Stimulated activated CD4-positive, alpha-beta T cell treated with anti-CD3 and anti-CD28 coated beads, Interleukin-2, amount 100 ng/mL, for 48 hours (primary cell): ENCODE measurements around the gene PEPD.

ENCODE experiments used
- DNase-seq, 2 donors: peaks; one replicate each; pipeline ENCODE4 v3.0.0-alpha.2; 2020

Gene PEPD

GRCh38 chr19:33453265-33453664 is 68.3 kb downstream of the PEPD start:
- DNase-seq: no peak

- no peak for DNase-seq
Measured at GRCh38 chr19:33450689-33451088, 70.9 kb downstream of the PEPD start.

- no peak for DNase-seq
Measured at GRCh38 chr19:33449799-33450198, 71.8 kb downstream of the PEPD start.

GRCh38 chr19:33448159-33448516 is 73.5 kb downstream of the PEPD start:
- DNase-seq: no peak

GRCh38 chr19:33447336-33448158 is 74.0 kb downstream of the PEPD start:
- DNase-seq: no peak

GRCh38 chr19:33446330-33447293 is 75.0 kb downstream of the PEPD start:
- DNase-seq: no peak

GRCh38 chr19:33445442-33446329 is 75.9 kb downstream of the PEPD start:
- DNase-seq: no peak

GRCh38 chr19:33444562-33445441 is 76.8 kb downstream of the PEPD start:
- DNase-seq: no peak

GRCh38 chr19:33443638-33444561 is 77.7 kb downstream of the PEPD start:
- DNase-seq: no peak

- DNase-seq: no peak
Measured at GRCh38 chr19:33442706-33443105, 78.9 kb downstream of the PEPD start.

GRCh38 chr19:33441828-33442227 is 79.8 kb downstream of the PEPD start:
- no peak for DNase-seq

- no peak for DNase-seq
Measured at GRCh38 chr19:33441277-33441699, 80.3 kb downstream of the PEPD start.

GRCh38 chr19:33440682-33441081 is 80.9 kb downstream of the PEPD start:
- DNase-seq: no peak

GRCh38 chr19:33440241-33440640 is 81.3 kb downstream of the PEPD start:
- DNase-seq: no peak

- no peak for DNase-seq
Measured at GRCh38 chr19:33438987-33439781, 82.4 kb downstream of the PEPD start.

- no peak for DNase-seq
Measured at GRCh38 chr19:33437821-33438671, 83.5 kb downstream of the PEPD start.

GRCh38 chr19:33437393-33437820 is 84.2 kb downstream of the PEPD start:
- no peak for DNase-seq
